ENCODE data around the gene NFE2L2. TPM values are rescaled to one million over a fixed set of nuclear protein-coding genes. Genes with fewer than 3 reads are reported as not detected.

NFE2L2 gene
- total RNA-seq, 5 donors from 2014 or later (not counting 1 experiment from before 2014, with no cell fraction given), result 54.3 to 77.0 (median 73.8) TPM

DNA sequence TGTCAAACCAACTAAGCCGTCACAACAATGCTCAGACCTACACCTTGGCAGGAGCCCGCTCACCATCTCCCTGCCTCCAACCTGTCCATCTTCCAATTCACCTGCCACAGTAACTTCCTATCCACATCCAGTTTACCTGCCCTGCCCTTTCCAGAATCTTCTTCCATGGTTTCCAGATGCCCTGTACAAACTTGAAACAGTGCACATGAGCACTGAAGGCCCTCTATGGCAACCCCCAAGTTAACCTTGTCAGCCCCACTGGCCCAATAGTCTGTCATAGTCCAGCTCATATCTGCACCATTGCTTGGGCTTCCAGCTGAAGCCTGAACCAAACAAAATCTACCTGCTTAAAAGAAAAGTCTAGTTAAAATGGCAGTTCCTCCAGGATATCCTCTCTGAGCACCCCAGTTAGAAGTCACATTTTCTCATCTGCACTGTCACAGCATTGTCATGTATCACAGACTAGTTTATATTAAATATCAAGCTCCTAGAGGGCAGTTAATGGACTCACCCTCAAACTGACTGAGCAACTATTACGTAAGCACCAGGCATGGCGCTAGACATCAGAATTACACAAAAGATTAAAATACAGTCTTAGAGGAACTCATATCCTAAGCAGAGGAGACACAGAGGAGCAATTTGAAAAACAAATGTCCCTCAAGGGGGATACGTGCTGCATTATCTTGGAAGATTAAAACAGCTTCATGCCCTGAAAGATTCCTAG is 11.6 kb downstream of the NFE2L2 start:
- peaks cover 47 to 70% of the 10 kb centered on the region in 2 experiments for H3K4me1 ChIP-seq (ENCODE audit: control insufficient read depth in 1 of 2, extremely low read depth in 1 of 2, insufficient read depth in 2 of 2, low read length in 2 of 2)
- no peaks in the 10 kb centered on the region for H3K27me3 ChIP-seq (replicated peaks in 1 of 2; ENCODE audit: control insufficient read depth in 2 of 2, extremely low read depth in 1 of 2, insufficient read depth in 2 of 2, low read length in 1 of 2)
- CTCF ChIA-PET, result interaction anchor here (0.7 to 5.2 kb wide), 6 partner anchors 9 to 88 kb away, joined by 3 to 28 read pairs (median 3); partner anchors contain the start of gene NFE2L2 (in 1 of the 2)
- no peak for DNase-seq
- Mint-ChIP-seq H3K36me3 (peaks cover 43% of the 10 kb centered on the region), H3K4me3 (peak overlapping the region; percentile 11 to 63 (median 37)), H3K4me1 (peaks cover 85 to 92% (median 91%) of the 10 kb centered on the region in 3 donors), H3K9me3 (no peaks in the 10 kb centered on the region), H3K27me3 (no peaks in the 10 kb centered on the region), H3K27ac (peak overlapping the region; percentile 64 to 89)
- H3K9me3 ChIP-seq, result no peaks in the 10 kb centered on the region
- peak overlapping the region; percentile 86 for H3K27ac ChIP-seq (ENCODE audit: low read length)
- POLR2A ChIA-PET, result interaction anchor here (0.6 to 2.4 kb wide), 5 partner anchors 10 to 21 kb away, joined by 3 to 9 read pairs (median 4); partner anchors contain the start of gene NFE2L2 (in 2 of the 2)
- H3K4me3 ChIP-seq (ENCODE audit: control insufficient read depth in 1 of 2, extremely low read depth in 1 of 2, low read length in 1 of 2), result no peak overlapping the region
- ATAC-seq (replicated peaks in 1 of 4), result no peak
- WGBS (ENCODE audit: insufficient coverage), result 94% methylated on average over 2 of the region's 5 CpGs
- peaks cover 0 to 14% of the 10 kb centered on the region in 2 donors for H3K36me3 ChIP-seq (ENCODE audit: control insufficient read depth in 2 of 2, extremely low read depth in 1 of 2, insufficient read depth in 1 of 2, low read length in 1 of 2)

GRCh38 chr2:177251165-177251542 is 13.4 kb downstream of the NFE2L2 start:
- peaks cover 35 to 68% of the 10 kb centered on the region in 2 experiments for H3K4me1 ChIP-seq (ENCODE audit: control insufficient read depth in 1 of 2, extremely low read depth in 1 of 2, insufficient read depth in 2 of 2, low read length in 2 of 2)
- peaks cover 0 to 16% of the 10 kb centered on the region in 2 donors for H3K36me3 ChIP-seq (ENCODE audit: control insufficient read depth in 2 of 2, extremely low read depth in 1 of 2, insufficient read depth in 1 of 2, low read length in 1 of 2)
- Mint-ChIP-seq H3K27ac (peak overlapping the region; percentile 63 to 64), H3K4me1 (peaks cover 84 to 89% (median 88%) of the 10 kb centered on the region in 3 donors), H3K27me3 (no peaks in the 10 kb centered on the region), H3K9me3 (no peaks in the 10 kb centered on the region), H3K36me3 (peaks cover 38% of the 10 kb centered on the region), H3K4me3 (peak overlapping the region in 2 of 3 donors; percentile 39 to 63)
- WGBS (ENCODE audit: insufficient coverage), result no CpG with 5 or more reads among the region's 3 CpGs
- no peaks in the 10 kb centered on the region for H3K9me3 ChIP-seq
- no peak overlapping the region for H3K4me3 ChIP-seq (ENCODE audit: control insufficient read depth in 1 of 2, extremely low read depth in 1 of 2, low read length in 1 of 2)
- H3K27me3 ChIP-seq (replicated peaks in 1 of 2; ENCODE audit: control insufficient read depth in 2 of 2, extremely low read depth in 1 of 2, insufficient read depth in 2 of 2, low read length in 1 of 2), result no peaks in the 10 kb centered on the region
- H3K27ac ChIP-seq (ENCODE audit: low read length), result peak overlapping the region; percentile 55
- DNase-seq (no peak), ATAC-seq (replicated peaks in 1 of 4) (no peak)
- ChIA-PET POLR2A (interaction anchor here (0.6 to 2.4 kb wide), 5 partner anchors 11 to 17 kb away, joined by 3 to 9 read pairs (median 4); partner anchors contain the start of gene NFE2L2 (in 2 of the 2)), CTCF (interaction anchor here (1.0 to 5.2 kb wide), 2 partner anchors 13 to 45 kb away, joined by 4 to 28 read pairs; partner anchors contain the start of gene NFE2L2 (in 1 of the 2))

DNA sequence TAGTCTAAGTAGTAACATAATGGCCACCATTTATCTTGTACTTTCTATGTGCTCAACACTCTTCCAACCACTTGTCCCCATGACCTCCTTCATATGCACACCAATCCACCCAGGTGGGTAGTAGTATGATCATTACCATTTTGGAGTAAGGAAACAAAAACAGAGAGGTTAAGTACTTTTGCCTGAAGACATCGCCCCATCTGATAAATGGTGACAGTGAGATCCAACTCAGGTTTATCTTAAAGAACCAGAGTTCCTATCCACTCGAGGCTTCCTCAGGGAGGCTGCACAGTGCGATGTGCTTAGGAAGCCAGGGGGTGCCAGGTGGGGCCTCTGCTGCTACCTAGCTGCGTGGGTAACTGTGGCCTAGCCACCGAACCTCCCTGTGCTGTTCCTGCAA is 14.1 kb downstream of the NFE2L2 start:
- CTCF ChIA-PET, result interaction anchor here (0.7 to 5.2 kb wide), 3 partner anchors 14 to 46 kb away, joined by 4 to 28 read pairs (median 7); partner anchors contain the start of gene NFE2L2 (in 1 of the 2)
- H3K9me3 ChIP-seq, result no peaks in the 10 kb centered on the region
- Mint-ChIP-seq H3K27me3 (no peaks in the 10 kb centered on the region), H3K27ac (peak overlapping the region; percentile 11 to 68), H3K36me3 (peaks cover 35% of the 10 kb centered on the region), H3K9me3 (no peaks in the 10 kb centered on the region), H3K4me1 (peaks cover 87 to 90% (median 89%) of the 10 kb centered on the region in 3 donors), H3K4me3 (peak overlapping the region in 2 of 3 donors; percentile 3 to 63)
- H3K4me1 ChIP-seq (ENCODE audit: control insufficient read depth in 1 of 2, extremely low read depth in 1 of 2, insufficient read depth in 2 of 2, low read length in 2 of 2), result peaks cover 28 to 69% of the 10 kb centered on the region in 2 experiments
- POLR2A ChIA-PET, result interaction anchor here (0.5 to 1.5 kb wide), 3 partner anchors 11 to 185 kb away, joined by 3 to 7 read pairs (median 4); partner anchors contain the start of gene NFE2L2 (in 1 of the 2)
- no peak for DNase-seq
- no peaks in the 10 kb centered on the region for H3K27me3 ChIP-seq (replicated peaks in 1 of 2; ENCODE audit: control insufficient read depth in 2 of 2, extremely low read depth in 1 of 2, insufficient read depth in 2 of 2, low read length in 1 of 2)
- 96% methylated on average over 4 of the region's 5 CpGs for WGBS (ENCODE audit: insufficient coverage)
- no peak for ATAC-seq (replicated peaks in 1 of 4)
- H3K4me3 ChIP-seq (ENCODE audit: control insufficient read depth in 1 of 2, extremely low read depth in 1 of 2, low read length in 1 of 2), result no peak overlapping the region
- peak overlapping the region; percentile 55 for H3K27ac ChIP-seq (ENCODE audit: low read length)
- H3K36me3 ChIP-seq (ENCODE audit: control insufficient read depth in 2 of 2, extremely low read depth in 1 of 2, insufficient read depth in 1 of 2, low read length in 1 of 2), result peaks cover 0 to 16% of the 10 kb centered on the region in 2 donors

GRCh38 chr2:177249038-177249437 is 15.5 kb downstream of the NFE2L2 start:
- Histone ChIP-seq H3K4me1 (ENCODE audit: control insufficient read depth in 1 of 2, extremely low read depth in 1 of 2, insufficient read depth in 2 of 2, low read length in 2 of 2) (peaks cover 20 to 58% of the 10 kb centered on the region in 2 experiments), H3K4me3 (ENCODE audit: control insufficient read depth in 1 of 2, extremely low read depth in 1 of 2, low read length in 1 of 2) (no peak overlapping the region), H3K36me3 (ENCODE audit: control insufficient read depth in 2 of 2, extremely low read depth in 1 of 2, insufficient read depth in 1 of 2, low read length in 1 of 2) (peaks cover 0 to 12% of the 10 kb centered on the region in 2 donors), H3K27ac (ENCODE audit: low read length) (no peak overlapping the region), H3K9me3 (no peaks in the 10 kb centered on the region), H3K27me3 (replicated peaks in 1 of 2; ENCODE audit: control insufficient read depth in 2 of 2, extremely low read depth in 1 of 2, insufficient read depth in 2 of 2, low read length in 1 of 2) (no peaks in the 10 kb centered on the region)
- DNase-seq, result no peak
- Mint-ChIP-seq H3K27ac (peak overlapping the region in 1 of 2 donors; percentile 58), H3K4me1 (peaks cover 87 to 90% (median 88%) of the 10 kb centered on the region in 3 donors), H3K36me3 (peaks cover 34% of the 10 kb centered on the region), H3K9me3 (no peaks in the 10 kb centered on the region), H3K27me3 (no peaks in the 10 kb centered on the region), H3K4me3 (peak overlapping the region in 1 of 3 donors; percentile 25)
- WGBS (ENCODE audit: insufficient coverage), result 100% methylated on average over 1 of the region's 7 CpGs
- ATAC-seq (replicated peaks in 1 of 4), result no peak
- POLR2A ChIA-PET, result interaction anchor here (0.6 to 1.2 kb wide), 3 partner anchors 25 to 60 kb away, joined by 3 to 5 read pairs (median 3); no protein-coding TSS in a partner anchor
- CTCF ChIA-PET, result interaction anchor here in 1 of 2 donors (5.2 kb wide), 1 partner anchor 15 kb away, joined by 28 read pairs; the partner anchor contains the start of gene NFE2L2

DNA sequence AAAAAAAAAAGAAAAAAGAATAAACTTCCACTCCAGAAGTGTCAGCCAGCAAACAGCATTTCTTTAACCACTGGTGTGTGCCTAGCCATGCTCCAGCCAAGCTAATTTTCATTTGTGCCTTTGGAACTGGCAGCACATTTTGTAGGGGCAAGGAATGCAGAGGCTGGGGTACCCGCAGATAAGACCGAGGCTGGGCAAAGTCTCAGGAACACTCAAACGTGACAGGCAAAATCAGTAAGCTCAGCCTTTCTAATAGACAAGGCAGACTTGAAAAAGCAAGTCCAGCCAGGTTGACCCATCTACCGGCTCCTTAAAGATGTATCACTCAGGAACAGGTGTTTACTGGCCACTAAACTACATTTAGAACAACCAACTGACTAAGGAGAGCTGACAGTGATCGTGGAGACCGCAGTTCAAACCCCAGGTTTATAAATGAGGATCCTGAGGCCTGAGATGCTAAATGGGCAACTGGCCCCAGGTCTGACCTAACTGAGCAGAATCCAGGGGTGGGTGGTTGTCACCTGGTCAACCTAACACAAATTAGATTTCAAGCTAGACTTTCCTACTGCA is 16.7 kb downstream of the NFE2L2 start:
- Mint-ChIP-seq H3K4me1 (peaks cover 85 to 87% (median 86%) of the 10 kb centered on the region in 3 donors), H3K27ac (peak overlapping the region in 1 of 2 donors; percentile 8), H3K4me3 (no peak overlapping the region), H3K36me3 (peaks cover 30% of the 10 kb centered on the region), H3K27me3 (no peaks in the 10 kb centered on the region), H3K9me3 (no peaks in the 10 kb centered on the region)
- 100% methylated on average over 4 of the region's 6 CpGs for whole genome bisulfite sequencing (ENCODE audit: insufficient coverage)
- CTCF ChIA-PET, result interaction anchor here (0.6 to 0.7 kb wide), 2 partner anchors 16 to 48 kb away, joined by 4 to 7 read pairs; no protein-coding TSS in a partner anchor
- peaks cover 0 to 9% of the 10 kb centered on the region in 2 donors for H3K36me3 ChIP-seq (ENCODE audit: control insufficient read depth in 2 of 2, extremely low read depth in 1 of 2, insufficient read depth in 1 of 2, low read length in 1 of 2)
- H3K4me1 ChIP-seq (ENCODE audit: control insufficient read depth in 1 of 2, extremely low read depth in 1 of 2, insufficient read depth in 2 of 2, low read length in 2 of 2), result peaks cover 17 to 61% of the 10 kb centered on the region in 2 experiments
- DNase-seq (no peak), ATAC-seq (replicated peaks in 1 of 4) (no peak)
- H3K4me3 ChIP-seq (ENCODE audit: control insufficient read depth in 1 of 2, extremely low read depth in 1 of 2, low read length in 1 of 2), result no peak overlapping the region
- POLR2A ChIA-PET, result interaction anchor here (0.6 to 1.5 kb wide), 5 partner anchors 8 to 81 kb away, joined by 3 to 11 read pairs (median 4); no protein-coding TSS in a partner anchor
- H3K27me3 ChIP-seq (replicated peaks in 1 of 2; ENCODE audit: control insufficient read depth in 2 of 2, extremely low read depth in 1 of 2, insufficient read depth in 2 of 2, low read length in 1 of 2), result no peaks in the 10 kb centered on the region
- no peaks in the 10 kb centered on the region for H3K9me3 ChIP-seq
- H3K27ac ChIP-seq (ENCODE audit: low read length), result no peak overlapping the region
